K562 (cell line): ENCODE measurements around the gene HS6ST1. TPM values are rescaled to one million over a fixed set of nuclear protein-coding genes. Genes with fewer than 3 reads are reported as not detected.

Experiments
- polyA plus RNA-seq, 8 experiments: library from polyadenylated mRNA; depleted of rRNA in 4 of 8; stranded (reverse) in 5 of 8; unstranded in 3 of 8; fragments of >200 nt; fragmentation: Nextera tagmentation in 2 of 8; fragmentation: Illumina TruSeq in 1 of 8; extraction: Ambion mirVana in 2 of 8; extraction: Trizol in 1 of 8; gene quantifications; 2 replicates each; pipeline versions ENCODE4 v1.2.1 to v1.2.3, GENCODE V29; 2011 to 2014; ENCODE audit warnings: inconsistent platforms in 1 of 8, missing spikeins in 1 of 8
- total RNA-seq, 7 experiments: library from RNA; depleted of rRNA in 6 of 7; stranded (reverse); fragments of >200 nt in 6 of 7; fragmentation: Illumina TruSeq in 2 of 7; extraction: Trizol in 2 of 7; gene quantifications; 2 replicates each; pipeline versions ENCODE4 v1.2.1 to v1.2.3, GENCODE V29; 2011 to 2021; ENCODE audit warnings: low replicate concordance in 1 of 7
- TF ChIP-seq, protein P1 (sequence below), 2 experiments: fragments of 450-650 bp; IDR thresholded peaks; 2 replicates each; pipeline ENCODE4 v1.6.1; 2016; ENCODE audit warnings: mild to moderate bottlenecking in 2 of 2, borderline replicate concordance in 1 of 2, low read depth in 1 of 2, moderate library complexity in 1 of 2

Gene HS6ST1
- total and polyA plus RNA-seq, 9 of the 15 experiments (the other 6 are each of a cell fraction or from before 2014, with no cell fraction given), result 0.06 to 7.4 (median 3.8) TPM

DNA sequence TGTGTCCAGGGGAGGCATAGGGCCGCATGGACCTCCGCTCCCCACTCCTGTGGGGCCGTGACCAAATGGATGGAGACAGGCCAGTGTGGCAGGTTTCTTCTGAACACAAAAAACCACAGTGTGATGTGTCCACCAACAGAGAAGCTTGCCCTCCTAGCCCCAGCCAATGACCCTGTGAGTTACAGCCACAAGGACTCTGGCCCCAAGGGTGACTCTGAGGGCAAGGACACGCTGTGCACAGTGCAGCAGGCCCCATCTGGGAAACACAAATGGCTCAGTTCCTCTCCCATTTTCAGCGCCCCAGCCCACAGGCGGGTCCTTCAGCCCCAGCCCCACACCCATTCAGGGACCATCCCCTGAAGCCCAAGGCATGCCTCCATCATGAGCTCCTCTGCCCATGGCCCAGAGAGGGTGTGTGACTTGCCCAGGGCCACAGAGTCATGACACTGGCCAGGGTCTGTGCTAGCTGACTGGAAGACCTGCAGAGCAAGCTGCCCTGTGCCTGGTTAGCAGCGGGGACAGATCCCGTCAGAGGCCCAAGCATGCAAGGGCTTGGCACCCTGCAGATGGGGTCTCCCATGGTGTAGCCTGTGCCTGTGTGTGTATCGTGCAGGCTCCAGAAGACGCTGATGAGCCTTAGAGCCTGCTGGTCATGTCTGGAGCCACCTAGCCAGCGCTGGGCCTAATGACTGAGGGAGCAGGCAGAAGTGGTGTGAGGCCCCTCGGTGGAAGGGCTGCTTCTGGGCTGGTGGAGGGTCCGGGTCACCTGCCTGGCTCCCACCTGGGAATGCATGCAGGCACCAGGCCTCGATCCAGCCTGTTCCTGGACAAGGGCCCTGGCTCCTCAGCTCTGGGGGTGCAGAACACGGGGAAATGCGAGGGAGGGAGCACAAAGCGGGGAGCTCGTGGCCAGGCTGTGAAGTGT, 47.7 kb downstream of the HS6ST1 start (continued):
- TF ChIP-seq, protein P1, sequence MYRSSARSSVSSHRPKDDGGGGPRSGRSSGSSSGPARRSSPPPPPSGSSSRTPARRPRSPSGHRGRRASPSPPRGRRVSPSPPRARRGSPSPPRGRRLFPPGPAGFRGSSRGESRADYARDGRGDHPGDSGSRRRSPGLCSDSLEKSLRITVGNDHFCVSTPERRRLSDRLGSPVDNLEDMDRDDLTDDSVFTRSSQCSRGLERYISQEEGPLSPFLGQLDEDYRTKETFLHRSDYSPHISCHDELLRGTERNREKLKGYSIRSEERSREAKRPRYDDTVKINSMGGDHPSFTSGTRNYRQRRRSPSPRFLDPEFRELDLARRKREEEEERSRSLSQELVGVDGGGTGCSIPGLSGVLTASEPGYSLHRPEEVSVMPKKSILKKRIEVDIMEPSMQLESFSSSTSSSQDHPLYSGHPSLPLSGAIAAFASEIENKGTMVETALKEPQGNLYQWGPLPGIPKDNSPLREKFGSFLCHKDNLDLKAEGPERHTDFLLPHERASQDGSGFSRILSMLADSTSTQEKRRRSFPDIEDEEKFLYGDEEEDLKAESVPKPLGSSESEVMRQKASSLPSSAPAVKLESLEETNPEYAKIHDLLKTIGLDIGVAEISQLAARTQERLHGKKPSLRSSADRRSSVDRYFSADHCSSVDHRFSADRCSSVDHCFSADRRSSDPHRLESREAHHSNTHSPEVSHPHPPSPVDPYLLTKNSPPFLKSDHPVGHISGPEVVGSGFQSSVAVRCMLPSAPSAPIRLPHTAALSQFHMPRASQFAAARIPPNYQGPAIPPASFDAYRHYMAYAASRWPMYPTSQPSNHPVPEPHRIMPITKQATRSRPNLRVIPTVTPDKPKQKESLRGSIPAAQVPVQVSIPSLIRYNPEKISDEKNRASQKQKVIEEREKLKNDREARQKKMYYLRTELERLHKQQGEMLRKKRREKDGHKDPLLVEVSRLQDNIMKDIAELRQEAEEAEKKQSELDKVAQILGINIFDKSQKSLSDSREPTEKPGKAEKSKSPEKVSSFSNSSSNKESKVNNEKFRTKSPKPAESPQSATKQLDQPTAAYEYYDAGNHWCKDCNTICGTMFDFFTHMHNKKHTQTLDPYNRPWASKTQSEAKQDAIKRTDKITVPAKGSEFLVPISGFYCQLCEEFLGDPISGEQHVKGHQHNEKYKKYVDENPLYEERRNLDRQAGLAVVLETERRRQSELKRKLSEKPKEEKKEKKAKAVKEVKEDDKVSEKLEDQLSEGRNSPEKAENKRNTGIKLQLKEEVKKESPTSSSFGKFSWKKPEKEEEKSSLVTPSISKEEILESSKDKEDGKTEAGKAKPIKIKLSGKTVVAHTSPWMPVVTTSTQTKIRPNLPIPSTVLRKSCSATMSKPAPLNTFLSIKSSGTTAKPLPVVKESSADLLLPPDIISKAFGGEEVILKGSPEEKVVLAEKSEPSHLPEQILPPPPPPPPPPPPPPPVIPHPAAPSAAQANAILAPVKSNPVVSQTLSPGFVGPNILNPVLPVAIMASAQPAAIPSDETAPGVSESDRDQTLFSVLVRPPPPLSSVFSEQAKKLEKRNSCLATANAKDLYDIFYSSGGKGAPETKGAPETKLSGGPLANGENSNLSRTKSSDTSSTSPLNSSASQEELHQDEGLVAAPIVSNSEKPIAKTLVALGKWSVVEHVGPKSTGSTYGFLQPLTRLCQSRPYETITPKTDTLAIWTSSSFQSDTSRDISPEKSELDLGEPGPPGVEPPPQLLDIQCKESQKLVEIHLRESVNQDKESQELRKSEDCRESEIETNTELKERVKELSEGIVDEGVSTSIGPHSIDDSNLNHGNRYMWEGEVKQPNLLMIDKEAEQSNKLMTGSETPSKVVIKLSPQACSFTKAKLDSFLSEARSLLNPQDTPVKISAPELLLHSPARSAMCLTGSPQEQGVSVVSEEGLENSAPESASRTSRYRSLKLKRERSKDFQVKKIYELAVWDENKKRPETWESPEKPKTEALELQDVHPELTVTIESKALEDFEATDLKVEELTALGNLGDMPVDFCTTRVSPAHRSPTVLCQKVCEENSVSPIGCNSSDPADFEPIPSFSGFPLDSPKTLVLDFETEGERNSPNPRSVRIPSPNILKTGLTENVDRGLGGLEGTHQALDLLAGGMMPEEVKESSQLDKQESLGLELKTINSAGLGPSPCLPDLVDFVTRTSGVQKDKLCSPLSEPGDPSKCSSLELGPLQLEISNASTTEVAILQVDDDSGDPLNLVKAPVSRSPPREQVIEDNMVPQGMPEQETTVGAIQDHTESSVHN (IDR thresholded peaks at IDR 0.05; ENCODE audit: borderline replicate concordance in 1 of 2, low read depth in 1 of 2), result no peak
- TF ChIP-seq, all 486 proteins: peak for 0
